Brain microvascular endothelial cell (primary cell): ENCODE measurements around the gene TOB1.
"Not testable (repeated sequence)": the region's sequence is repeated elsewhere in the genome, so short reads cannot be mapped to it uniquely, and the experiment has no call there.

ENCODE experiments used
- DNase-seq: peaks from one replicate; pipeline ENCODE4 v3.0.0-alpha.2; 2020
- H3K27ac ChIP-seq: fragments of 250-450 bp; sonication (Bioruptor Pico); 2 replicates; pipeline ENCODE4 v1.5.1; 2020; ENCODE audit warnings: mild to moderate bottlenecking, moderate library complexity
- H3K27me3 ChIP-seq: fragments of 250-450 bp; sonication (Bioruptor Pico); replicated peaks from 2 replicates; pipeline ENCODE4 v1.5.1; 2020; ENCODE audit warnings: mild to moderate bottlenecking
- H3K36me3 ChIP-seq: fragments of 250-450 bp; sonication (Bioruptor Pico); replicated peaks from 2 replicates; pipeline ENCODE4 v1.5.1; 2020; ENCODE audit warnings: mild to moderate bottlenecking
- H3K4me3 ChIP-seq: 2 replicates; pipeline ENCODE4 v1.5.1; 2011; ENCODE audit warnings: low read depth, mild to moderate bottlenecking, control low read depth, low read length, moderate library complexity
- CTCF ChIP-seq: IDR thresholded peaks from 2 replicates; pipeline ENCODE4 v1.5.1; 2011; ENCODE audit warnings: low read depth, mild to moderate bottlenecking, moderate library complexity, low read length, control low read depth, inconsistent platforms; ENCODE audit errors: missing control alignments
- in situ Hi-C: cut with HindIII; loops from 2 replicates; pipeline ENCODE4 v1.10.0; 2017; ENCODE audit warnings: low sequenced_read_pairs, low pct_ligation_motif_present

Gene TOB1

GRCh38 chr17:50877838-50878237 lies 11.7 kb upstream of the TOB1 start:
- in situ Hi-C loops = no loop called here
- Histone ChIP-seq H3K27me3 (no peaks in the 10 kb centered on the region), H3K4me3 (no peak overlapping the region), H3K27ac (no peak overlapping the region), H3K36me3 (no peaks in the 10 kb centered on the region)
- no peak for DNase-seq
- no peak for TF ChIP-seq CTCF

GRCh38 chr17:50877042-50877441 lies 10.9 kb upstream of the TOB1 start:
- H3K4me3 ChIP-seq, H3K27me3 ChIP-seq, H3K36me3 ChIP-seq, H3K27ac ChIP-seq, in situ Hi-C loops, DNase-seq: not testable (repeated sequence)

- DNase-seq = no peak
- Histone ChIP-seq H3K4me3 (no peak overlapping the region), H3K27ac (no peak overlapping the region), H3K36me3 (no peaks in the 10 kb centered on the region), H3K27me3 (no peaks in the 10 kb centered on the region)
- no peak for TF ChIP-seq CTCF
- in situ Hi-C loops = no loop called here
Observed at GRCh38 chr17:50875074-50875473, 8.9 kb upstream of the TOB1 start.

- DNase-seq = no peak
- in situ Hi-C loops = no loop called here
- no peak for TF ChIP-seq CTCF
- H3K4me3 ChIP-seq = no peak overlapping the region
- H3K27ac ChIP-seq = no peak overlapping the region
- no peaks in the 10 kb centered on the region for H3K36me3 ChIP-seq
- no peaks in the 10 kb centered on the region for H3K27me3 ChIP-seq
Observed at GRCh38 chr17:50872710-50873424, 6.7 kb upstream of the TOB1 start.

- no peak for DNase-seq
- TF ChIP-seq CTCF = no peak
- H3K36me3 ChIP-seq = no peaks in the 10 kb centered on the region
- no peak overlapping the region for H3K4me3 ChIP-seq
- in situ Hi-C loops = no loop called here
- no peak overlapping the region for H3K27ac ChIP-seq
- H3K27me3 ChIP-seq = no peaks in the 10 kb centered on the region
Observed at GRCh38 chr17:50871898-50872297, 5.7 kb upstream of the TOB1 start.

- no peak for DNase-seq
- in situ Hi-C loops = no loop called here
- Histone ChIP-seq H3K27ac (no peak overlapping the region), H3K27me3 (no peaks in the 10 kb centered on the region), H3K4me3 (no peak overlapping the region), H3K36me3 (no peaks in the 10 kb centered on the region)
- TF ChIP-seq CTCF = no peak
Observed at GRCh38 chr17:50871364-50871763, 5.2 kb upstream of the TOB1 start.
